HG03520 (cell line): ENCODE measurements around the gene SYT14.
"Not testable (repeated sequence)": the region's sequence is repeated elsewhere in the genome, so short reads cannot be mapped to it uniquely, and the experiment has no call there.

Experiments
- ATAC-seq: cut with Tn5 transposase; IDR thresholded peaks from one replicate; pipeline ENCODE4 v1.9.1; 2021; ENCODE audit warnings: mild to moderate bottlenecking, moderate library complexity; ENCODE audit not compliant: unreplicated experiment

Gene SYT14

GRCh38 chr1:210195635-210196160, 257.7 kb downstream of the SYT14 start:
- no peak for ATAC-seq

DNA sequence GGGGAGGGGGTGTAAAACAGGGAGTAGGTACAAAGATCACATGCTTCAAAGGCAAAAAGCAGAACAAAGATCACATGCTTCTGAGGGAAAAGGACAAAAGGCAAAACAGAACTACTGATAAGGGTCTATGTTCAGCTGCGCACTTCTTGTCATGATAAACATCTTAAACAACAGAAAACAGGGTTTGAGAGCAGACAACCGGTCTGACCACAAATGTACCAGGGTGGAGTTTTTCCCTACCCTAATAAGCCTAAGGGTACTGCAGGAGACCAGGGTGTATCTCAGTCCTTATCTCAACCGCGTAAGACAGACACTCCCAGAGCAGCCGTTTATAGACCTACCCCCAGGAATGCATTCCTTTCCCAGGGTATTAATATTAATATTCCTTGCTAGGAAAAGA, 258.2 kb downstream of the SYT14 start:
- not testable (repeated sequence) for ATAC-seq

DNA sequence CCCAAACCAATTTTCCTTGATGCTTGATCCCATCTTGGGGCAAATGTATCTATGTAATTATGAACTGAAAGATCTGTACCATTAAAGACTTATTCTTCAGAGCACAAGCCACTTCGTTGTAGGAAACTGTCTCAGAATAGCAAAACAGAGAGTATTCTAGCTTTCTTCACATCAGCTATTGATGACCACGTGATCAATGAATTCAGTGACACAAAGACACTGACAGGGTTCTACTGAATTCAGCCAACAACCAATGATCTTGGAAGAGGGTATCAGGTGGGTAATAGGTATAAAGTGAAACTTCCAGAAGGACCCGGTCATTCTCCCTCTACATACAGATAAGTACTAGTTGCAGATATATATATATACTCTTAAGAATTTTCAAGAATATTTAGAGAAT, 260.8 kb downstream of the SYT14 start:
- no peak for ATAC-seq

GRCh38 chr1:210200124-210200736, 262.2 kb downstream of the SYT14 start:
- ATAC-seq: no peak

- ATAC-seq: no peak
These were observed 263.7 kb downstream of the SYT14 start for GRCh38 chr1:210201681-210202080.

GRCh38 chr1:210207597-210208450, 269.8 kb downstream of the SYT14 start:
- no peak for ATAC-seq

DNA sequence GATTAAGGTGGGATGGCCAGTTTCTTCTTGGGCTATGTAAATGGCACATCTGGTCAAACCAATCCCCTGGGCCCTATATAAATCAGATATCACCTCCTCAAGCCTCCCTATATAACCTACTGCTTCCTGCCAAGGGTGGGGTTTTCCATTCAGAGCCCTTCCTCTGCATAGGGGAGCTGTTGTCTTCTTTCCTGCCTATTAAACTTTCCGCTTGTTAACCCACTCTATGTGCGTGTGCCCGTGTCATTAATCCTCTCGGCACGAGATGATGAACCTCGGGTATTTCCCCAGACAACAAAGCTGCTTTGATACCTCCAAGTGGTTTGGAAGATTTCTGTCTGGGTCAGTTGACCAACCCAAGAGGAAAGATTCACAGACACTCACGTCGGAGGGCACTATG, 275.3 kb downstream of the SYT14 start:
- ATAC-seq: no peak

GRCh38 chr1:210214573-210215409, 276.8 kb downstream of the SYT14 start:
- no peak for ATAC-seq

DNA sequence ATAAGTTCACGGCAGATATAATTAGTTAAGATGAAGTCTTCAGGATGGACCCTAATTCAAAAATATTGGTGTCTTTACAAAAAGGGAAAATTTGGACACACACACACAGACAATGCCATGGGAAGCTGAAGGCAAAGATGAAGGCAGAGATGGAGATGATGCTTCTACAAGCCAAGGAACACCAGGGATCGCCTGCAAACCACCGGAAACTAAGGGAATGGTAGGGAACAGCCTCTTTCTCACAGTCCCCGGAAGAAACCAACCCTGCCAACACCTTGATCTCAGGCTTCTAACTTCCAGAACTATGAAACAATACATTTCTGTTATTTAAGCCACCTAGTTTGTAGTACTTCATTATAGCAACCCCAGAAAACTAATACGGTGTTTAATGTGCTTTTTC, 279.5 kb downstream of the SYT14 start:
- ATAC-seq: no peak

- no peak for ATAC-seq
These were observed 280.0 kb downstream of the SYT14 start for GRCh38 chr1:210218047-210218446.
